IPS DF 6.9 (cell line): ENCODE data around the gene CALD1.

Experiments used
- DNase-seq: peaks from one replicate; pipeline ENCODE4 v3.0.0-alpha.2; 2013; ENCODE audit warnings: low read depth, low spot score
- H3K27ac ChIP-seq: one replicate; pipeline ENCODE4 v1.5.1; 2013; ENCODE audit warnings: low read length, control low read depth
- H3K27me3 ChIP-seq: 2 replicates; pipeline ENCODE4 v1.6.1; 2013; ENCODE audit warnings: mild to moderate bottlenecking, low read length; ENCODE audit not compliant: control insufficient read depth, insufficient read depth
- H3K36me3 ChIP-seq: 2 replicates; pipeline ENCODE4 v1.6.1; 2013; ENCODE audit warnings: low read length; ENCODE audit not compliant: control insufficient read depth, insufficient read depth
- H3K4me1 ChIP-seq: 2 replicates; pipeline ENCODE4 v1.6.1; 2013; ENCODE audit warnings: low read length; ENCODE audit not compliant: control insufficient read depth, insufficient read depth
- H3K4me3 ChIP-seq: 2 replicates; pipeline ENCODE4 v1.5.1; 2013; ENCODE audit warnings: mild to moderate bottlenecking, low read length
- H3K9me3 ChIP-seq: 2 replicates; pipeline ENCODE4 v1.6.1; 2013; ENCODE audit warnings: low read length, inconsistent platforms; ENCODE audit not compliant: control insufficient read depth, insufficient read depth
- WGBS: extraction: QIAGEN DNeasy Blood & Tissue Kit; methylation state at CpG from one replicate; pipeline ENCODE4 v1.1.7; 2013; ENCODE audit warnings: mixed read lengths, missing lambda C conversion rate; ENCODE audit not compliant: insufficient read length, insufficient coverage; 5-methylcytosine and 5-hydroxymethylcytosine counted together

The CALD1 gene

DNA sequence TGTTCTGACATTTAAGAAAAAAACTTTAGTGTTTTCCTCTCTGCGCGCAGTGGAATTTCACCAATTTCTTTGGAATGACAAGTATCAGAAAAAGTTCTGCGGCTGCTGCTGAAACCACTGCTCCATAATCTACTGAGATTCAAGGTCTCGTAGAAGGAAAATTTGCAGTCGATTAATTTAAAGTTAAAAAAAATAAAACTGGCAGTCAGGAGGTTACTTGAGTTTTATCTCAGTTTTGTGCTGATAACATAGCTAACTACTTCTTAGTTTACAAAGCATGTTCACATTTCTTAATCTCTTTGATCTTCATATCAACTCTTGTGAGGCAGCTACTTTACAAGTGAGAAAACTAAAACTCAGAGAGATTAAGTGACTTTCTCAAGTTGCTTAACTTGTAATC lies 18.2 kb upstream of the CALD1 start:
- DNase-seq, result no peak
- H3K27ac ChIP-seq, result no peak overlapping the region
- no CpG with 5 or more reads among the region's 5 CpGs for WGBS

DNA sequence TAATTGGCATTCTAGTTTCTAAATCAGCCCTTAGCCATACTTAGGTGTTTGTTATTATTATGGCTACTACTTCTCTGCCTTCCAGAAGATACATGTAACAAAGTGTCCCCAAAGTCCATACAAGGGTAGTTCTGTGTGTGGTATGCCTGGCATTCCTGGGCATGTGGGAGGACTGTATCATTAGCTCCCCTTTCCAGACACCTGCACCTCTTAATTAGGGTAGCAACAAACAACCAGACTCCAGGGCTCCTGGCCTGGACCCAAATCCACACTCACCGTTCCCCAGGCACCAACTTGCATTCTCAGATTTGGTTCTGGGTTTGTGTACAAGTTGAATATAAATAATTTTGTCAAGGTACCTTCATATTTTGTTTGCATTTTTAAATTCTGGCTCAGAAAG lies 15.5 kb upstream of the CALD1 start:
- H3K36me3 ChIP-seq, result no peaks in the 10 kb centered on the region
- no peaks in the 10 kb centered on the region for H3K4me1 ChIP-seq
- no peaks in the 10 kb centered on the region for H3K9me3 ChIP-seq
- DNase-seq, result no peak
- no peak overlapping the region for H3K27ac ChIP-seq
- WGBS, result no CpG with 5 or more reads among the region's 1 CpG
- H3K4me3 ChIP-seq, result no peak overlapping the region
- H3K27me3 ChIP-seq, result no peaks in the 10 kb centered on the region

More for the DNA sequence above, 18.2 kb upstream of the CALD1 start:
- no peak overlapping the region for H3K4me3 ChIP-seq
- H3K36me3 ChIP-seq, result no peaks in the 10 kb centered on the region
- no peaks in the 10 kb centered on the region for H3K9me3 ChIP-seq
- no peaks in the 10 kb centered on the region for H3K27me3 ChIP-seq
- H3K4me1 ChIP-seq, result no peaks in the 10 kb centered on the region

DNA sequence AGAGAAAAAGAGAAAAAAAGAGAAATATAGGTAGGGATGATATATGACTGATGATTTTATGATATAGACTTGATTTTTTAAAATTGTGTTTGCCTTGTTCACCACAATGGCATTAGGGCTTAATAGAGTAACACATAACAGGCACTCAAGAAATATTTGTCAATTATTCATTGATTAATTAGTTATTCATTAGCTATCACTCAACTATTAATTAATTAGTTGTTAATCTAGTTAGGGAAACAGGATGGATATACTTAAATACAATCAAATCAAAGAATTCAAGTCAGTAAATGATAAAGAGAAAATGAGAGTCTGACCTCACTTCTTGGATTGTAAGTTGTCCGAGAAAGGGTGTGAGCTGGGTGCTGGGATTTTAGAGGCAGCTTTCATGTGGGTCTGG lies 15.1 kb upstream of the CALD1 start:
- no peak overlapping the region for H3K4me3 ChIP-seq
- H3K27me3 ChIP-seq, result no peaks in the 10 kb centered on the region
- H3K9me3 ChIP-seq, result no peaks in the 10 kb centered on the region
- H3K27ac ChIP-seq, result no peak overlapping the region
- DNase-seq, result no peak
- WGBS, result no CpG with 5 or more reads among the region's 1 CpG
- no peaks in the 10 kb centered on the region for H3K4me1 ChIP-seq
- H3K36me3 ChIP-seq, result no peaks in the 10 kb centered on the region

DNA sequence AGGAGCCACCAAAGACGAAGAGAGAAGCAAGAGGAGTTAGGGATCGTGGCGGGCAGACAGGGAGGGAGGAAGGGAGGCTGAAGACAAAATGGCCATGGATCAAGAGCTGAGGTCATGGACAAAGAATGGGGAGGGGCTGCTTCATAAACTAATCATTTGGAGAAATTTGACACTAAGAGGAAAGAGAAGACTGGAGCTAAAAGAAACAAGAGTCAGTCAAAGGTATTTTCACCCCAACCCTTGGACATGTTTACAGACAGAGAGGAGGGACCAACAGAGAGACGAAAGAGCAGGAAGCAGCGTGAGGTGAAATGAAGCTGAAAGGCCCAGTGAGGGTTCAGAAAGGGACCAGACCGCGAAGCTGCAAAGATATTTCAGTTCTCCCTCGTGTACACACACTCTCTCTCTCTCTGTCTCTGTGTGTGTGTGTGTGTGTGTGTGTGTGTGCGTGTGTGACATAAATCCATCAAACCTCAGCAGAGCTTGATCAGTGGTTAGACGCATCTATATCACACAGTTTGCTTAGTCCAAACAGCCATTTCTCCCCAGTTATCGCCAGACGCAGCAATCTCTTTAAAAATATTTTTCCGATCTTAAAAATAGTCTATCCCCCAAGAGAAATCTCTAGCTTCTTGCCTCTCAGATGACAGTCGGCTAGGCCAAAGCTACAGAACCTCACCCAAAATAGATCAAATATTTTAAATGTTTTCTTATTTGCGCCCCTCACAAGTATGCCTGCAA lies 12.5 kb upstream of the CALD1 start:
- H3K36me3 ChIP-seq, result no peaks in the 10 kb centered on the region
- H3K4me3 ChIP-seq, result no peak overlapping the region
- WGBS, result 100% methylated on average over 3 of the region's 15 CpGs
- H3K4me1 ChIP-seq, result no peaks in the 10 kb centered on the region
- H3K27me3 ChIP-seq, result no peaks in the 10 kb centered on the region
- no peak for DNase-seq
- no peaks in the 10 kb centered on the region for H3K9me3 ChIP-seq
- no peak overlapping the region for H3K27ac ChIP-seq

GRCh38 chr7:134767520-134768168 lies 11.8 kb upstream of the CALD1 start:
- DNase-seq, result no peak
- WGBS, result no CpG with 5 or more reads among the region's 5 CpGs
- Histone ChIP-seq H3K4me1 (no peaks in the 10 kb centered on the region), H3K27me3 (no peaks in the 10 kb centered on the region), H3K27ac (no peak overlapping the region), H3K9me3 (no peaks in the 10 kb centered on the region), H3K4me3 (no peak overlapping the region), H3K36me3 (no peaks in the 10 kb centered on the region)

DNA sequence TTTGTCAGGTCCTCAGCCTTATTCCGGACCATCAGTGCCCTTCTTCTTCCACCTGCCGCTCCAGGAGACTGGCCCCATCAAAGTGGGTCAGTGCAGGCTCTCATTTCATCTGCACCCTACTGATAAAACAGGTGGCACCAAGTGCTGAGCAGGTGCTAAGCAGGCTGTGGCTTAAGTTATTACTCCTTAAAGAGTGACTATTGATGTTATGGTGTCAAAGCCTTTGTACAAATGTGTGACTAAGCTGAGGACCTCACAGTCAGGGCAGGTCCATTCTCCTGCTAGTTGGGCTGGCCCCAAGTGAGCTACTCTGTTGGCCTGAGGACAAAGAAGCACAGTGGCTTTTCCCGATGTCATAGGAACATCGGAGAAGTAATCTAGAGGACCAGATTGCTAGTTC lies 11.2 kb upstream of the CALD1 start:
- no peak for DNase-seq
- Histone ChIP-seq H3K27me3 (no peaks in the 10 kb centered on the region), H3K4me3 (no peak overlapping the region), H3K9me3 (no peaks in the 10 kb centered on the region), H3K27ac (no peak overlapping the region), H3K36me3 (no peaks in the 10 kb centered on the region), H3K4me1 (no peaks in the 10 kb centered on the region)
- no CpG with 5 or more reads among the region's 4 CpGs for WGBS

GRCh38 chr7:134770676-134771075 lies 8.8 kb upstream of the CALD1 start:
- Histone ChIP-seq H3K4me3 (no peak overlapping the region), H3K4me1 (no peaks in the 10 kb centered on the region), H3K27ac (no peak overlapping the region), H3K9me3 (no peaks in the 10 kb centered on the region), H3K36me3 (no peaks in the 10 kb centered on the region), H3K27me3 (no peaks in the 10 kb centered on the region)
- no peak for DNase-seq
- no CpG with 5 or more reads among the region's 6 CpGs for WGBS

DNA sequence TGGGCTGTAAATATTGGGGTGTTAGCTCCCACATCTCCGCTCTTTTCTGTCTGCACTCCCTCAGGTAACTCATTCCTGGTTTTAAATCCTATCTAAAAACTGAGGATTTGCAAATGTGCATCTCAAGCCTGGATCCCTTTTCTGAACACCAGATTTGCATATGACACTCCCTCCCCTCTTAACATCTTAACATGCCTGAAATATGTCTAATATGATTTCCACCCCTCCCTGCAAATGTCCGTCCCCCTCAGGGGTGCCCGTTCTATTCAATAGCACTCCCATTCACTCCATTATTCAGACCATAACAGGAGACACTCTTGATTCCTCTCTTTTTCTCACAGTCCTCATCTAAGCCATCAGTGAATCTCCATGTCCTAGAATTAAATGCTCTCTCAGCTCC lies 8.3 kb upstream of the CALD1 start:
- DNase-seq, result no peak
- Histone ChIP-seq H3K27ac (no peak overlapping the region), H3K4me1 (no peaks in the 10 kb centered on the region), H3K4me3 (no peak overlapping the region), H3K9me3 (no peaks in the 10 kb centered on the region), H3K36me3 (no peaks in the 10 kb centered on the region), H3K27me3 (no peaks in the 10 kb centered on the region)
- no CpG with 5 or more reads among the region's 3 CpGs for WGBS

- H3K27ac ChIP-seq, result no peak overlapping the region
These were observed 7.5 kb upstream of the CALD1 start for GRCh38 chr7:134771889-134772288.

GRCh38 chr7:134772401-134772800 lies 7.0 kb upstream of the CALD1 start:
- no CpG with 5 or more reads among the region's 3 CpGs for WGBS
- Histone ChIP-seq H3K36me3 (no peaks in the 10 kb centered on the region), H3K4me1 (no peaks in the 10 kb centered on the region), H3K4me3 (no peak overlapping the region), H3K9me3 (no peaks in the 10 kb centered on the region), H3K27me3 (no peaks in the 10 kb centered on the region), H3K27ac (no peak overlapping the region)
- DNase-seq, result no peak

More at GRCh38 chr7:134771889-134772288, 7.5 kb upstream of the CALD1 start:
- Histone ChIP-seq H3K4me3 (no peak overlapping the region), H3K9me3 (no peaks in the 10 kb centered on the region), H3K36me3 (no peaks in the 10 kb centered on the region), H3K4me1 (no peaks in the 10 kb centered on the region), H3K27me3 (no peaks in the 10 kb centered on the region)
- no peak for DNase-seq
- no CpG with 5 or more reads among the region's 2 CpGs for WGBS

- Histone ChIP-seq H3K9me3 (no peaks in the 10 kb centered on the region), H3K4me1 (no peaks in the 10 kb centered on the region), H3K27ac (no peak overlapping the region), H3K4me3 (no peak overlapping the region), H3K36me3 (no peaks in the 10 kb centered on the region), H3K27me3 (no peaks in the 10 kb centered on the region)
- WGBS, result no CpG with 5 or more reads among the region's 4 CpGs
- no peak for DNase-seq
These were observed 6.3 kb upstream of the CALD1 start for GRCh38 chr7:134773164-134773563.
